Hematopoietic multipotent progenitor cell treated with erythropoietin and hydrocortisone succinate and interleukin-3 and kit ligand, for 8 days (in vitro differentiated cells): ENCODE measurements around the gene BOD1.

ENCODE experiments used
- DNase-seq: peaks from one replicate; pipeline ENCODE4 v3.0.0-alpha.2; 2015

BOD1 gene

DNA sequence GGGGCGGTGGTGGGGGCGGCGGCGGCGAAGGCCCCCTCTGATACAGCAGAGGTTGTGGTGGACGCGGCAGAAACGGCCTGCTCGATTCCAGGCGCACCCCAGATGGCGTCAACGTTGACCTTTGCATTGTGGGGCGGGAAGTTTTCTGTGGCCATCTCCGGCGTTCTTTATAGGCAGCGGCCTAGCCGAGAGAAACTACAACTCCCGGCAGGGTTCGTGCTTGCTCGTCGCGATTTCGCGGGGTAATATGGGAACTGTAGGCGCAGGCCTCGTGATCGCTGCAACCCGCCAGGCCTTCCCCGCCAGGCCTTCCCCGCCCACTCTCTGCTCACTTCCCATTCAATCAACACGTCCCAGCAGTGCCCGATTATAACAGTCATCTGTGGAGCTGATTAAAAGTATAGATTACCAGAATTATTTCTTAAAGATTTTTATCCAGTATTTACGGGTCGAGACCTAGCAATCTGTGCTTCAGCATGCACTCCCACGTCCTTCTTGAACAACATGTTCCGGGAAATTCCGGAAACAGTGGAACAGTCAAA is at the start of gene BOD1:
Gene BOD1, minus strand, starts transcription at position 74 of the 542 bp plus-strand sequence. CDS start 214 bp downstream, outside the sequence.
- peak; percentile 97 for DNase-seq

DNA sequence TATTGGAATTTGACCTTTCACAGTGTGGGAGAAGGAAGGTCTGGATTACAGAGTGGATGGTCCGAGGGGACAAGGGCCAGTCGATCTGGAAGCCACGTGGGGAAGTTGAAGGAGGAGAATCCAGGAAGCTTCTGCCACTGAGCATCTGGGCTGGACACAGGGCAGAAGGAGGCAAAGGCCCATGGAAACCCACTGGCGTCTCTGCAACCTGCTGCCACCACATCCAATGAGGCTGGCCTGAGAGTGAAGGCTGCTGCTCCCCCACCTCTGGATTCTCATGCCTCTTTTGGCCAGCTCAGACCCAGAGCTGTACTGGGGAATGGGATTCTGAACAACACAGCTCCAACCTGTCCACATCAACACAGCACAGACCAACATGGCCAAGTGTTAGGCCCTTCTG is 48.9 kb upstream of the BOD1 start:
- no peak for DNase-seq

DNA sequence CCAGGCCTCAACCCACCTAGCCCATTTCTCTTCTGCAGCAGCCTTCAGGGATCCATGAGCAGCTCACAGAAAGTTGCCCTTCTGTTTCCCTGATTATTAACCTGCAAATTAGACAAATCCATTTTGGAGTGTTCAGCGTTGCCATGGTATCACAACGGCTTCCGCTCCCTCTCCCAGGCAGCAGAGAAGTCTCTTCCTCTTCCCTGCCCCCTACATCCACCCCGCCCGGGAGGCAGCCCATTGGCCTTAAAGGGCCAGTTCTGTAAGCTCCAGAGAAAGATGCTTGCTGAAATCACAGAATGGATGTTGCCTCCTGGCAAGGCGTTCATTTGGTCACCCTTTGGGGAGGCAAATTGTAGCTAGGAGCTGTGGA is 47.7 kb upstream of the BOD1 start:
- peak; percentile 9 for DNase-seq

DNA sequence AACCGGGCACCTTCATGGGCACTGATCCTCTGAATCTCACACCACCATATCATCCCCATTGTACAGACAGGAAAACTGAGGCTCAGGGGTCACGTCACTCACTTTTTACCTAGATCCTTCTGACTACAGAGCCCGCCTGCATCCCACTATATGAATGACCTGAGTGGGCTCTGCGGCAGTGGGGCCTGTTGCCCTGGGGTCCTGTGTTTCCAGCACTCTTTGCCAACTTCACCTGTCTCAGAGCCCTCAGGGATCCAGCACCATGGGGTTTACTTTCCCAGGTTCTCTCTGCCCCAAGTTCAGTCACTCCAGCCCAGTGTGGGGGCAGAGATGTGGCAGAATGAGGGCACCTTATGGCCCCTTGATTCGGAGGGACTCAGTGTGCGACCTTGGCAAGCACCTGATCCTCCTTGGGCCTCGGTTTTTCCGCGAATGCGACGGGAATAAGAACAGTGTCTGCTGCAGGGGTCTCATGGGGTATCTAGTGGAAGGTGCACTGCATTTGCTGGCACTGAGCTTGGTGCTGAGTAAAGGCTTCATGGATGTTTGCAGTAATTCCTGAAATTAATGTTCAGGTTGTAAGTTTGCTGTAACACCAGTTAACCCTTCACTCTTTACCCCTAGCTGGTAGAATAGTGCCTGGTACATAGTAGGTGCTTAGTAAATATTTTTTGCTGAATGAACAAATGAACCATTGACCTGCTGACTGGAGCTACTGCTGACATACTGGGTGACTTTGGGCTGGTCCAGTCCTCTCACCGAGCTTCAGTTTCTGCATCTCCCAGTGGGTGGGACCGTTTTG is 47.1 kb upstream of the BOD1 start:
- DNase-seq: no peak

DNA sequence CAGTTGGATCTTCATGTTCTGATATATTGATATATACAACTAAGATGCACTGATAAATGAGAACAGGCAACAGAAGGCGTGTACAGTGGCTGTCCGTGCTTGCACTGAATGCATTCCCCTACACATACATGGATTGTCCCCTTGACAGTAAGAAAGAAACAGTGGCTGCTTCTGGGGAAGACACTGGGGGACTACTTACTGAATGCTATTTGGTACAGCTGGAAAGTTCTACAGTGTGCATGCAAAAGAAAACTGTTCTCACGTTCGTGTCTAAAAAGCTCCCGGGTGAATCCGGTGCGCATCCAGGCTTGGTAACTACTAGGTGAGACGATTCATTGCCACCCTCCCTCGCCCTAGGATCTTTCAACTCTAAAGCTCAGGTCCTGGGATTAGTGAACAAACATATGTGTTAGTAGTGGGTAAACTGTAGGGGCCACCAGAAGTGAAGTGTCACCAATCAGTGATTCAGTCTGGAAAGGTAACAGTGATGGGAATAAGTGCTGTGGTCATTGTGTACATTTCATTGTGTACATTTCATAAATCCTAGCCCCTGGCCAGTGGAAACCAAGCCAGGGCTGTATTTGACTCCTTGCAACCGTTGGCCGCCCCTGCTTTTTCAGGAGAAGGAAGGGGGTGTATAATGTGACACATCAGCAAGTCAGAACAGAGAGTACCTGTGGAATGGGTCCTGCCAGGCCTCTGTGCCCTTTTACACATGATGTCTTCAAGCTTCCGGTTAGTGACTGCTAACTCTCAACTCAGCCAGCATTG is 46.3 kb upstream of the BOD1 start:
- no peak for DNase-seq

DNA sequence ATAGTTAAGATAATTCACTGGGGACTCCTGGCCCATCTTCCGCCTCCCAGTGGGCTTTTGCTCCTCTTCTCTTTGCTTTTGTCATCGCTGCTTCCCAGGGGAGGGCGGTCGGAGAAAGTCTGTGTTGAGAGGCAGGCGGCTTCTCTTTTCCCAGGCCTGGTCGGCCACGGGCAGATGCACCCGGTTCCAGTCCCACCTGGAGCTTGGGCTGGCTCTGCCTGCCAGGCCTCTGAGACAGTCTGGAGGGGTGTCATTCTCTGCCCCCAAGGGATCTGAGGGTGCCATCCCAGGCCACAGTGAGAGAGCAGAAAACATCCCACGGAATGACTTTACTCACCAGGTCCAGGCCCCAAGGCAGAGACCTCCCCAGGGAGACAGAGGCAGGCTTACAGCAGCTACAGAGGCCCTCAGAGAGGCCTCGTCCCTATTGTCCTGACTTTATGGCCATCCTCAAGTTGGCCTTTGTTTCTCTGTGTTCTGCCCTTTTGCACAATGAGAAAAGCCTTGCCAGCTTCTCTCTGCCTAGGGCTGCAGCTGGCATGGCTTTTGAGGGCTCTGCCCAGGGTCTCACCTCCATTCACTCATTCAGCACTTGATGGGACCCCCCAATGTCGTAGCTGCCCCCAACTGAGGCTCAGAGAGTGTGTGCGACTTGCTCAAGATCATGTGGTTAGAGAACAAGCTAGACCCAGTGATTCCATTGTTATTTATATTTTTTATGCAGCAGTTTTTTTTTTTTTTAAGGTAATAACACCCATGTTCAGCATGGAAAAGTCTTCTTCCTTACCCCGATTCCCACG is 44.2 kb upstream of the BOD1 start:
- DNase-seq: no peak

DNA sequence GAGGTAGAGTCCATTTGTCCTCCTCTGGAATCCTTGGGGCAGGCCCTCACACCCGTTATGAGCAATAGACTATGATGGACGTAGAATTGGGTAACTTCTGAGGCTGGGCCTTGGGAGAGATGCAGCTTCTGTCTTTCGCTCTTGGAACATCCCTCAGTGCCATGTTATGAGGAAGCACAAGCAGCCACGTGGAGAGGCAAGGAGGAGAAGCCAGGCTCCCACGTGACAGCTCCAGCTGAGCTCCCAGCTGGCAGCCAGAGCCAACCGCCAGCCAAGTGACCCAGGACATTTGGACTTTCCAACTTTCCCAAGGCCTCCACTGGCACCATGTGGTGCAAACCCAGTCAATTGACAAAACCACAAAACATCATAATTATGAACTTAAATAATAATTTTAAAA is 43.0 kb upstream of the BOD1 start:
- DNase-seq: no peak

DNA sequence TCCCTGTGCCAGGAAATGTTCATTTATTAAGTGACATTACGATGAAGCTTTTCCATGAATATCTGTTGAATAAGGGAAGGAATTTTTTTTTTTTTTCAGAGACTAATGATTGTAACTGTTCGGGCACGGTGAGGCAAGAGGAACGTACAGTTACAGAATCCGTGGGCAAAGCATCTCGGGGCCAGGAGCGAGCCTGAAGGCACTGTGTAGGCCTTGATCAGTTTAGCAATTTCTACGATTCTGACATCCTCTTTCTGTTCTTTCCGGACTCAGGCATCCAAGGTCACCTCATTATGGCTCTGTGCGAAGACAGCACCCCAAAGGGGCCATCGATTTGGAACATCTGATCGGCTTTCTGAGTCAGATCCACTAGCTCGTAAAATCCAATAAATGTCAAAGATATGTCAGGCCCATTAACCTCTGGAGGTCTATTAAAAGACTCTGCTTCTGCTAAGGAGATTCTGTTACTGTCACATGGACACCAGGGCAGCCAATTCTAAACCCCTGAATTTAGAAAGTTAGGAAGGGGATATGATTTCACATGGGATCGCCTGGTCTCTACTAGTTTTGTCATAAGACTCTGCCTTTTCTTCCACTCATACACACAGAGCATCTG is 41.4 kb upstream of the BOD1 start:
- no peak for DNase-seq

DNA sequence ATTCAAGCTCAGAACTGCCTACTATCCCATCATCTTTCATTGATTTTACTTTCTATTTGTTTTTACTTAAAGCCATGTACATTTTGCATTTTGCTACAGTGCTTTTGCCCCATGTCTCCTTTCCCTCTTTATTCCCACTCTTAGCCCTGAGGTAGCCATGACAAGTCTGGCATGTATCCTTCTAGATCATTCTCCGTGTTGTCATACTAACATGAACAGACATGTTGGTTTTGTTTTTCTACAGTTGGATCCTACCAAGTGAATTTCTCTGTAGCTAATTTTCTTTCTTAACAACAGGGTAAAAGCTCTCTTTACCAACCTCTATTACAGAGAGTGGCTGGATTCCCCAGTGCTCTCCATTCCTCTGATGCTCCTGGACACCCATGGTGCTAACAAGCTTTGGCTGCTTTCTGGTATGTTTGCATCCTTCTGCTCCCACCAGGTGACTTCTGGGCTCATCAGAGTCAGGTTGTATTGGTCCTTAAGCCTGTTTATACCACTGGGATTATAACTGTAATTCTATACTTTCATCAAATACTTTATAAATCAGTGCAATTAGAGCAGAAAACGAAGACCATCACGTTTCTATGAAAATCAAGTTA is 38.8 kb upstream of the BOD1 start:
- no peak for DNase-seq

DNA sequence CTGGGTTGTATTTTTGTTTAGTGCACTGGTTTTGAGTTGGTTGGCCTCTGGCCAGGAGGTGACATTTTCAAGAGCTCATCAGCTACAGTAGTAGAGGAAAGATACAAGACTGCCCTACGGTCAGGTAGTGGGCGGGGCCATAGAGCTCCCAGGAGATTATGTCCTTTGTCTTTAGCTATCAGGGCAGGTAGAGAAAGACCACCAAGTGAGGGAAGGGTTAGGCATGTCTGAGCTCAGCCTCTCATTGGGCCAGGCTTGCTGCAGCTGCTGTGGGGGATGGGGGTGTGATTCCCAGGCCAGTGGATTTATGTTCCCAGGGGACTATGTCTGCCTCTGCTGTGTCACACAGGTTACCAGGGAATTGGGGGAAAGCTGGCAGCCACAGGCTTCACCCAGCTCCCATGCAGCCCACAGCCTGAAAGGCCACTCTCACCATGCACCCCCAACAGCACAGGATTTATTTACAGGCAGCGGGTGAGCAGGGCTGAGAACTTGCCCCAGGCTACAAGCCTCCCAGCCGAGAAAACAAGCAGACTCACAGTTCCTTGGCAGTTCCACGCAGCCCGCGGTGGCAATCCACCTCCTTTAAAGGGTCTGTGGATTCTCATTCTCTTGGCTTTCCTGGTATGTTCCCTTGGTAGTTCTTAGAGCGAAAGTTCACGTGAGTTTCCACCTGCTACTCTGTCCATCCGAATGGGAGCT is 37.5 kb upstream of the BOD1 start:
- DNase-seq: no peak

DNA sequence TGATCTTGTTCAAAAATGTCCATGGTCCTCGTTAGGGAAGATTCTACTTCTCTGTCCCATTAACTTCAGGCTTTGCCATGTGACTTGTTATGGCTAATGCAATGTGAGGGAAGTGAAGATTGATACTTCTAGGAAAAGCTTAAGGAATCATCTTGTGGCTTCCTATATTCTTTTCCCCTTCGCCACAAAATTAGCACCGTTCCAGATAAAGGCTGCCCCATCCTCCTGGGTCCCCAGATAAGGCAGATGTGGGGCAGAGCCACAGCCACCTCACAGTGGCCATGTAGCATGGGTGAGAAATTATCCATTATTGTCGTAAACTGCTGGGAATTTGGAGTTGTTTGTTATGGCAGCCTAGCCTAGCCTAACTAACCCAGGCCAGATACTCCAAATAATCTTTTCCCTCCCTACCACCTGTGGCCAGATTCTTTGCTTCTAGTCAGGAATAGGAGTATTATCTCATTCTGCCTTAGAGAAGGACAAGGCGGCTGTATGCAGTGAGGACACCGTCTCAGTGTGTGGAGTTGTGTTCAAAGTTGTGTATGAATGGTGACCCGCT is 31.9 kb upstream of the BOD1 start:
- peak; percentile 38 for DNase-seq

DNA sequence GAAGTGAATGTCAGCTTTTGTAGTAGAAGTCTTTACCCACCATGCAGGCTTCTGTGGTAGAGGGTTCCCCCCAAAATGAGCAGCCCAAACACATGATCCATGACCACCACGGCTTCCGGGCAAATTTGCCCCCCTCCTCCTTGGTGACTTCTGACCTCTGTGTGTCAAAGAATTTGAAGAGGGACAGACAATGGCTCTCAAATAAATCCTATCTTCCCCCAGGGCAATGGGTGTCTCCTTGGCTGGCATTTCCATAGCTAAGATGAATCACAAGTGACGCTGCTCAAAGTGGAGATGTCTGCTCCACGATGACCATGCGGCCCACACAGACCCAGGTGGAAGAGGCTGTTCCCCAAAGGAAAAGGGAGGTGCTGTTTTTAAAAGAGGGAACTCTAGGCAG is 30.2 kb upstream of the BOD1 start:
- no peak for DNase-seq

DNA sequence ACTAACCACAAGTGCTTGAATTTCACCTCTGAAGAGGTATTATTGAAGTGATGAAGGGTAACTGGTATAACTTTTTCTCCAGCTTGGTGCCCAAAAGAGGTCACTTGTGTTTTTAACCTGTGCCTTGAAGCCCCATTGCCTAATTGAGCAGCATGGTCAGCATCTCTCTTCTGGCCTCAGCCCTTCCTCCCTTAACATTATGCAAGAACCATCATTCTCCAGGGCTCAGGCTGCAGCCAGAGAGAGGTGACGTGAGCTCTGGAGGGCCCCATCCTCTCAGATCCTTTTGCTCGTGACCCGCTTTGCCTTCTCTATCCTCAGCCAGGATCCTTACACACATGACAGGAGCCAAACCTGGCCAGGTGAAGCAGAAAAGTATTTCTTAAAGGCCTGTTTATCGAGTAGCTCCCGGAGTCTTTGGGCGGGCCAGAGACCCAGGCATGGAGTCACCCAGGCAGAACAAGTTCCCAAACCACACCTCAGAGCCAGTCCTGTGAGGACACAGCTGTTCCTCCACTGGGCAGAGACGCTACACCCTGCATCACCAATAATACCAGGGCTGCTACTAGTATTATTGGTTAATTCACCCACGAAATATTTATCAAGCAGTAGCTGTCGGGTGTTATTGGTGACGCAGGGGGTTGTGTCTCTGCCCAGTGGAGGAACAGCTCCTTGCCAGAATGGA is 29.6 kb upstream of the BOD1 start:
- no peak for DNase-seq

DNA sequence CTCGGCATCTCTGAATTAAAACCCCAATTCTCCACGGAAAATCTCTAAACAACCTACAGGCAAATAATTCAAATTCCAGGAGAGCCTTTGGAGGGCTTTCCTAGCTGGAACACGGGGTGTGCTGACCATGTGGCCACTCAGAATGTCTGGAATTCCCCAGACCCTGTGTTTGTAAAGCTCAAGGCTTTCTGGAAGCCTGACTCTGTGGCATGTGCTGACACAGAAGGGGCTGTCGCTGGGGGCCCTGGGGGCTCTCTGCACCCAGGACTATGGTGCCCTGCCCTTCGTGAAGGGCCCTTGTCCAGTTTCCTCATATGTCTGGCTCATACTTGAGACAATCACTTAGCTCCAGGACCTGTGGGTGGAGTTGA is 29.0 kb upstream of the BOD1 start:
- no peak for DNase-seq

DNA sequence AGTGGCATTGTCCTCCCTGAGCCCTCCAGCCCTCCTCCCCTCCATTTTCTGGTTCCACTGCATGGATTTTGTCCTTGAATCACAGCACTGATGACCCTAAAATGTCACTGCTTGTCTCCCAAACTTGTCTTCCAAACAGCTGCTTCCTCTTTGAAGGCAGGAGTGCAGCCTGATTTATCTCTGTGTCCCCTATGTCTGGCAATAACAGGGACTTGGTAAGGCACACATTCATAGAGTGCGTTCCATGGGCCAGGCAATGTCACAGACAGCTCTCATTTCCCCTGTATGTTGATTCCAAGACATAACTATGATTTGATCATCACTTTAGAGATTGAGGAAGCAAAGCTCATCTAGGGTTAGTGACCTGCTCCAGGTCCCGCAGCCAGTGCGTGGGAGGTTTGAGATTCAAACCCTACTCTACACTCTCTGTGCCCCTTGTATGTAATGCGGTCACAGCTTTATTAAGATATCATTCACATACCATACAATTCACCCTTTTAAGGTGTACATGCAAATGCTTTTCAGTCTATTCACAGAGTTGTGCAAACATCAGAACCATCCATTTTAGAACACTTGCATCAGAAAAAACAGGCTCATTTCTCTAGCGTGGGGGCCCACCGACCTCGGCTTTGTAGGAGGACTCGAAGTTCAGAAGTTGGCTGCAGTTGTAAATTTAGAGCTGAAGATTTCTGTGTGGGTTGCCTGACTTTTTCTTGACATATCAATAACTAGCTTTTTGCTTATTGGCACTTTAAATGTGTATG is 28.4 kb upstream of the BOD1 start:
- DNase-seq: no peak

DNA sequence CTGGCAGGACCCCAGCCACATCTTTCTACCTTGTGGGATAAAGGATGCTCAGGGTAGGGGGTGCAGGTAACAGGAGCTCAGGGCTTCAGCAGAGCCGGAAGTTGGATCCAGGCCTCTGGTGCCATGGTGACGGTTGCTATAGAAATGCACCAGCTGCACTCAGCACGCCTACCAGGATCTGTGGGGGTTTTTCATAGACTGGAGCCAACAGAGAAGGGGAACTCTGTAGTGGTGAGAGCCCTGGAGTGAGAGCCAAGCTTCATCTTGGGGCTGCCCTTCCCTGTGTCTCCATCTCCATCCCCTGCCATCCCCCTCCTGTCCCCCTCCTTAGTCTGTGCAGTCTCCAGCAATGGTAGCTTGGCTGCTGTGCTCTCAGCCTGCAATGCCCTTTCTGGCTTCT is 27.5 kb upstream of the BOD1 start:
- DNase-seq: no peak

DNA sequence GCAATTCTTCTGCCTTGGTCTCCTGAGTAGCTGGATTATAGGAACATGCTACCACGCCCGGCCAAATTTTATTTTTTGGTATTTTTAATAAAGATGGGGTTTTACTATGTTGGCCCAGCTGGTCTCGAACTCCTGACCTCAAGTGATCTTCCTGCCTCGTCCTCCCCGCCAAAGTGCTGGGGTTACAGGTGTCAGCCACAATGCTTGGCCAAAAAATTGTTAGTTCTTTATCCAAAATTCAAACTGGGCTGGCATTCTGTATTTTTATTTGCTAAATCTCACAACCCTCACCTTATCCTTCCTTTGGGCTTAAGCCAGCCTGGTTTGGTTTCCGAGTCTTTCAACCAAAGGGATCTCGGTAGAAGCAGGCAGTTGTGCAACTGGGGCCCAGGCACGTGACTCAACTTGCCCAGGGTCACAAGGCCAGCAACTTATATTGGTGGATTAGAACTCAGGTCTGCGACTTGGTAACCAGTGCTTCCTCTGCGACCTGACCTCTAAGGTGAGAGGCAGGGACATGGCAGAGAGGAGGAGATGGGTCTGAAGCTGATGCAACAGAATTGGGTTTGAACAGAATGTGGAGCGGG is 26.5 kb upstream of the BOD1 start:
- DNase-seq: no peak

DNA sequence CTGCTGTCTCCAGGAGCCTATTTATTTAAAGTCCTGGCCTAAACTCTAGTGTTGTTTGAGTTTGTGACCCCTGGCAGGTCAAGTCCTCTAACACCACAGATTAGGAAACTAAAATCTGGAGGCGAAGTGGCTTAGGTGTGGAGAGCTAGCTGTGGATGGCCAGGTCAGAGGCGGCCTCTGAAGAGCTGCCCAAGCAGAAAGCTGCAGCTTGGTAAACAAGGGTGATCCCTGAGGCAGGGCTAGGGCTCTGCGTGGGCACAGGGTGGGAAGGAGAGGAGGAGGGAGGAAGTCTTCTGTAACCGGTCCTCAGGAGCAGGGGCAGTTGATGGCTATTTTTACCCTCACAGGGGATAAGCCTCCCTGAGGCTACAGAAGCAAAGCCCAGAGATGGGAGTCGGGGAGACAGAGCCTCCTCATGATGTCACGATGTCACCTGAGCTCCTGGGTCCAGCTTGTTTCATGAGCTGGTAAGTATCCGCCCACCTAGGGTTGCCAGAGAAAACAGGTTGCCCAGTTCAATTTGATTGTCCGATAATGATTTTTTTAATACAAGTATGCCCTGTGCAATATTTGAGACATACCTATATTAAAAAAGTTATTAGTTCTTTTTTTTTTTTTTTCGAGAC is 25.9 kb upstream of the BOD1 start:
- DNase-seq: no peak

DNA sequence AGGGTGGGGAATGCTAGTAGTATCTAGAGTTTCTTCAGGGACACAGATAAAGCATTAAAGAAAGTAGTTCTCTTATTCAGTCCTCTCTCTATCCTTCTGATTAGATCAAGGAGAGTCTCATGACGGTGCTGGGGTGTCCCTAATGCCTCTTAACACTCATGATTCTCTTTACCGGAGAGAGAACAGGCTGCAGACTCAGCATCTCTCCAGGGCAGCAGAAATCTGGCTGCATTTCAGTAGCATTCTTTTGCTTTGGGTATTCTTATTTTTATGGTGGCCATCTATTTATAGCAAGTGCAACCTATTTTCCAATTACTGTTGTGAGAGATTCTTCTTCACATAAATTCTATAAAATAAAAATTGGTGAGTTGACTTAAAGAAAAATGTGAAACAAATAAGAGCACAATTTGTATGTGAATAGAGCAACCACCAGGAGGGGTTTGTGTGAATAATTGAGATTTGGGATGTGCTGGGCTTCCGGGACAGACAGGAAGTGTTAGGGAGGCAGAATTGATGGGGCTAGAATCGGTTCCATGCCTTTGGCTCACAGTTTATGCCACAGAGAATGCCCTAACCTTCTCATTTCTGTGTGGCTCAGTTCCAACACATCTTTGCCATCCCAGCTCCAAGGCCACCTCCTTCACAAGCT is 23.8 kb upstream of the BOD1 start:
- DNase-seq: no peak
